ENCODE measurements around the gene CPXM1.

- TF ChIP-seq CTCF (conservative IDR thresholded peaks at IDR 0.05; ENCODE audit: low read length) (no peak), EZH2phosphoT487 (IDR thresholded peaks at IDR 0.05; ENCODE audit: borderline replicate concordance) (no peak)
Observed at GRCh38 chr20:2814587-2815051, 14.2 kb upstream of the CPXM1 start, which contains the start of gene C20orf141.

All from Loucy (cell line).